ENCODE measurements around the gene CHD3.

DNA sequence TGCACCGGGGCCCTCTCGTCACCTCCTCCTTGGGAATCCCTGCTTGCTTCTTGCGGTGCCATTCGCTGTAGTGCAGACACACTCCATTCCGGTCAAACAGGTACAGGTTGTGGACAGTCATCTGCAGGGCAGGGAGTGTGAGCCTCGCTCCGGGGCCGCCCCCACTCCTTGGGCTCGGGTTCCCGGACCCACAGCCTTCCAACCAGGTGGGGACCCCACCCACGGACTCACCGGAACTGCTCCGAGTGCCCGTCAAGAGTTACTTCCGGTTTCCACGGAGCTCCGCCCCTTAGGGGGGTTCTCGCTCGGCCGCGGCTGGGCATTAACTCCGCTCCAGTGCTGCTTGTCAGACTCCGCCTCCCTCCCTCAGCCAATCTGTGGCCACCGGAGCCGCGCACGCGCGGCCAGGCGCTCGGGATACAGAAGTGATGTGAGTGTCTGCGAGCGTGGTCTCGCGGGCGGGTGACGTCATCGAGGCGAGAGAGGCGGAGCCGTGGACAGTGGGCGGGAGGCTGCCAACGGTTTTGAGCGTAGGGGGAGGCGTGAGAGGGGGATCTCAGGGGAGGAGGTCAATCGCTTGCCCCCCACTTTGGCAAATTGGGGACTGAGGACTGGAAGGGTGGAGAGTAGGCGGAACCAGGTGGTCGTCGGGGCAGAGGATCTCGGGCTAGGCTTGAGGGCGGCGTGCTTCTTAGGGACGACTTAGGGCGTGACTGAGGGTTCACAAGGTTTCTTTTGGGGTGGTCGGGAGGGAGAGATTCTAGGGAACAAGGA, 43.3 kb downstream of the CHD3 start, which contains the start of the genes CNTROB and TRAPPC1:
- peak; percentile 93 for TF ChIP-seq POLR2A (IDR thresholded peaks at IDR 0.05; ENCODE audit: low read length)
- TF ChIP-seq GATA1 (IDR thresholded peaks at IDR 0.05; ENCODE audit: low read depth, low read length): no peak
